HEK293 (cell line): Measurements from ENCODE around the gene AVPR1B.

ENCODE experiments used
- ZNF2 ChIP-seq: fragments of 450-650 bp; formaldehyde crosslinking; IDR thresholded peaks from 2 replicates; pipeline ENCODE4 v1.5.1; 2016; ENCODE audit warnings: missing biosample characterization, missing genetic modification characterization
- ZNF239 ChIP-seq: fragments of 450-650 bp; formaldehyde crosslinking; IDR thresholded peaks from 2 replicates; pipeline ENCODE4 v1.5.1; 2016; ENCODE audit warnings: missing biosample characterization, missing genetic modification characterization
- ZNF777 ChIP-seq: fragments of 450-650 bp; formaldehyde crosslinking; IDR thresholded peaks from 2 replicates; pipeline ENCODE4 v1.5.1; 2017; ENCODE audit warnings: missing biosample characterization, missing genetic modification characterization, borderline replicate concordance

DNA sequence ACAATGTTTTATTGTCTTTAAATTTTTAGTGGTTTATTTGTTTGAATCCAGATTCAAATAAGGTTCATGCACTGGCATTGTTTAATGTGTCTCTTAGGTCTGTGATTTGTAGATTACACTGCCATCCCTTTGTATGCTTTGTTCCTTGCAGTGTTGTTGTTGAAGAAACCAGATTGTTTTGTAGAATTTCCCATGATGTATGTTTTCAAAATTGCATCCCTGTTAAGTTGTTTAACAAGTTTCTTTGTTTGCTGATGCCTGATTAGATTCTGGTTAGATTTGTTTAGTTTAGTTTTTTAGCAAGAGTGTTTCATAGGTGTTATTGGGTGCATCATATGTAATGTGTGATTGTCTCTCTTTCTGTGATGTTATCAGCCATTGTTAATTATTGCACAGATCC is 5.5 kb upstream of the AVPR1B start:
- no peak for TF ChIP-seq ZNF239 (tag by site-specific recombination)
- TF ChIP-seq ZNF777 (tag by site-specific recombination) = no peak
- no peak for TF ChIP-seq ZNF2 (tag by site-specific recombination)
